GOT3 (cell line): ENCODE results near the gene PPP2R2D.
"Not testable (repeated sequence)": the region's sequence is repeated elsewhere in the genome, so short reads cannot be mapped to it uniquely, and the experiment has no call there.

Experiments used
- DNase-seq: peaks from one replicate; lab custom pipeline; 2025; ENCODE audit warnings: mixed read lengths; lab: John Stamatoyannopoulos, UW

PPP2R2D gene

GRCh38 chr10:131975796-131976195 is 75.0 kb downstream of the PPP2R2D start:
- DNase-seq = no peak

GRCh38 chr10:131977323-131978096 is 76.7 kb downstream of the PPP2R2D start:
- no peak for DNase-seq

- no peak for DNase-seq
These were observed 77.6 kb downstream of the PPP2R2D start for GRCh38 chr10:131978366-131978765.

- no peak for DNase-seq
These were observed 78.0 kb downstream of the PPP2R2D start for GRCh38 chr10:131978851-131979250.

- DNase-seq = no peak
These were observed 78.5 kb downstream of the PPP2R2D start for GRCh38 chr10:131979336-131979735.

- DNase-seq = no peak
These were observed 79.0 kb downstream of the PPP2R2D start for GRCh38 chr10:131979821-131980270.

GRCh38 chr10:131980321-131980720 is 79.5 kb downstream of the PPP2R2D start:
- no peak for DNase-seq

- DNase-seq = no peak
These were observed 80.1 kb downstream of the PPP2R2D start for GRCh38 chr10:131980761-131981428.

- DNase-seq = peak; percentile 77
These were observed 80.8 kb downstream of the PPP2R2D start, which contains the start of gene BNIP3 for GRCh38 chr10:131981429-131982184. BNIP3 (minus strand) TSS chr10:131981923; CDS start chr10:131981806, 117 bp downstream.

GRCh38 chr10:131982185-131982756 is 81.5 kb downstream of the PPP2R2D start:
- DNase-seq = no peak

GRCh38 chr10:131982796-131983195 is 82.0 kb downstream of the PPP2R2D start:
- DNase-seq = no peak

- DNase-seq = no peak
These were observed 83.0 kb downstream of the PPP2R2D start for GRCh38 chr10:131983780-131984179.

GRCh38 chr10:131986851-131987250 is 86.0 kb downstream of the PPP2R2D start:
- DNase-seq = not testable (repeated sequence)

GRCh38 chr10:131987301-131987700 is 86.5 kb downstream of the PPP2R2D start:
- not testable (repeated sequence) for DNase-seq

GRCh38 chr10:131987786-131988185 is 87.0 kb downstream of the PPP2R2D start:
- DNase-seq = not testable (repeated sequence)

GRCh38 chr10:131991726-131992125 is 90.9 kb downstream of the PPP2R2D start:
- no peak for DNase-seq

GRCh38 chr10:131993275-131993674 is 92.5 kb downstream of the PPP2R2D start:
- no peak for DNase-seq

- no peak for DNase-seq
These were observed 93.6 kb downstream of the PPP2R2D start for GRCh38 chr10:131994435-131994834.

GRCh38 chr10:131996466-131997365 is 95.9 kb downstream of the PPP2R2D start:
- no peak for DNase-seq

- no peak for DNase-seq
These were observed 96.7 kb downstream of the PPP2R2D start for GRCh38 chr10:131997366-131998049.
